DMS114 treated with DMSO at 0.1 percent for 48 hours (cell line): Measurements from ENCODE around the gene BMPR2.
"Not testable (repeated sequence)": the region's sequence is repeated elsewhere in the genome, so short reads cannot be mapped to it uniquely, and the experiment has no call there.

Source experiments
- DNase-seq: peaks from one replicate; lab custom pipeline; 2025; ENCODE audit not compliant: unreplicated experiment; lab: John Stamatoyannopoulos, UW

The BMPR2 gene

DNA sequence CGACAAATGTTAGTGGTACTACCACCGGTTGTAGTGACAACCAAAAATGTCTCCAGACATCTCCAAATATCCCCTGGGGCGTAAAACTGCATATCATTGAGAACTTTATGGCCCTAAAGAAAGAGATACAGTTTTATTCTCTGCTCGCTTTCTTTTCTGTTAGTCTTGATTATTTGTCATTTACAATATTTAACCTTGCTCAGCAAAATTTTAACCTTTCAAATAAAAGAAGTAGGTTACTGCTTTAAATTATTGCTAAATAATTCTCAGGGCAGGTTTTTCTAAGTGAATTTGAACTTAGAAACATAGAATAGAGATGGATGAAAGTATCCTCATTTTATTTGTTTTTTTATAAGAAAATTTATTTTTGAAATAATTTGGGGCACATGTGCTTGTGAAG, 67.9 kb downstream of the BMPR2 start:
- no peak for DNase-seq

DNA sequence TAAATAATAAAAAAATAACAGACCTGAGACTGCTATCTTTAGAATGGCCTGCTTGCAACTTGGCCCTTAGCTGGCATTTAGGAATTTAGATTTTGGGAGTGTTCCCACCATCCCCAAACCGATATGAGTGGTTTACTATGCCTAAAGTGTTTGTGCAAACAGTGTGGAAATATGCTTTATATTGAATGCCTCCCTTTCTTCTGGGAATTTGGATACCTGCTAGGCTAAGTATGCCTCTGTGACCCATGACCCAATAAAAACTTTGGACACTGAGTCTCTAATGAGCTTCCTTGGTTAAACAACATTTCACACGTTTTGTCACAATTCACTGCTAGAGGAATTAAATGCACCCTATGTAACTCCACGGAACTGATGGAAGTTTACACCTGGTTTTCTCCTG, 73.2 kb downstream of the BMPR2 start:
- DNase-seq, result no peak

DNA sequence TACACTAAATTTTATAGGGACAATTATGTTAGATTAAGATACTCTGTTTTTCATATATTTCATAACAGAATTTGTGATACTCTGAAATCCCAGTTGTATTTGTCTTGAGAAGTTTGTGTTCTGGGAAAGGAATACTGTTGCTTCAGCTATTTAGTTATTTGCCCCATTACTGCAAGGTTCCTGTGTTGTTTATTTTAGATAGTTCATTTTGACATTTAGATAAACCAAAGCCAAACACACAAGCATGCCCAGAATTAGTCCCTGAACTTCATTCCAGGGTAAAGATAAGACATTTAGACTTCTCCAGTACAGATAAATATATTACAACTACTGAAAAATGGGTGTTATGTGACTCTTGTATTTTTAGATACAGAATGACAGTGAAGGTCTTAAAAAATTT, 74.7 kb downstream of the BMPR2 start:
- DNase-seq, result no peak

DNA sequence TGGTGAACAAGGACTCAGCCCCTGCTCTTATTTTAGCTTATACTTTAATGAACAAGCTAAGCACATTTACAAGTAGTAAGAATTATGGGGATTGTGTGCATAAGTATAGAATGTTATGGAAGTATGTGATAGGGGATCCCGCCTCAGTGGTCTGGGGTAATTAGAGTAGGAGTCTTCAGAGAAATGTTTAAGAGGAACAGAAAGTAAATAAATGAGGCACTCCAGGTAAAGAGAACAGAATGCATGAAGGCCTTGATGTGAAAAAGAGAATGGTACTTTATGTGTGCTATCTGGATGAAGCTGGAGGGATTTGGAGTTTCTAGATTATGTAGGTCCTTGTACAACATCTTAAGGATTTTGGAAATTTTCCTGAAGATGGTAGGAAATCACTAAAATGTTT, 76.6 kb downstream of the BMPR2 start:
- no peak for DNase-seq

DNA sequence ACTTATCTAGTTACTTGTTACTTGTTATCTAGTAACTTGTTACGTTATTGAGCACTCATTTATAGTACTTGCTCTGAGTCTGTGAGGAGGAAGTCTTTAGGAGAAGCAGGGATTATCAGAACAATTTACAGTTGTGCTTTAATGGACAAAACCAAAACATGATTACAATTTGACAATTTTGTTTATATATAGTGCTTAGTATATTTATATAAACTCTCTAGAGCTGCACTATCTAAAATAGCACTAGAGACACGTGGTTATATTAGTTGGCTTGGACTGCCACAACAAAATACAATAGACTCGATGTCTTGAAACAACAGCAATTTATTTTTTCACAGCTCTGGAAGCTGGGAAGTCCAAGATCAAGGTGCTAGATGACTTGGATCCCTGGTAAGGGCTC, 78.4 kb downstream of the BMPR2 start:
- no peak for DNase-seq

DNA sequence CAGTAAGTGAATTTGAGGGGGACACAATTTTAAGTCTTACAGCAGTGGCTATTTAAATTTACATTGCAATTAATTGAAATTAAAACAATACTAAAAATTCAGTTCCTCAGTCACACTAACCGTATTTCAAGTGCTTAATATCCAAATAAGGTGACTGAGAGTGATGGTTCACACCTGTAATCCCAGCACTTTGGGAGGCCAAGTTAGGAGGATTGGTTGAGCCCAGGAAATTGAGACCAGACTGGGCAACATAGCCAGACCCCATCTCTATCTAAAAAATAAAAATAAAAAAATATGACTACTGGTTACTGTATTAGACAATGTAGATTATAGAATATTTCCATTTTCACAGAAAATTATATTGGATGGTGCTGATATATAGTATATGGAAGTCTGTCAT, 79.0 kb downstream of the BMPR2 start:
- DNase-seq, result no peak

DNA sequence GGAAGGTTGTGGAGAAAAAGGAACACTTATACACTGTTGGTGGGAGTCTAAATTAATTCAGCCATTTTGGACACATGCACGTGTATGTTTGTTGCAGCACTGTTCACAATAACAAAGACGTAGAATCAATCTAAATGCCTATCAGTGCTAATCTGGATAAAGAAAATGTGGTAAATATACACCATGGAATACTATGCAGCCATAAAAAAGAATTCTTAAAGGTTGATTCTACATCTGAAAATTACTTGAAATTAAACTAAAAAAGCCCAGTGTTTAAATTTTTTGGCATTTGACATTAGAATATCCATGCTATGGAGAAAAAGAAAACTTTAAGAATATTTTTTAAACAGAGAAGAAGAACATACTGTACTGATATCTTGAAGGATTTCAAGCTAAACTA, 84.0 kb downstream of the BMPR2 start:
- DNase-seq, result no peak

DNA sequence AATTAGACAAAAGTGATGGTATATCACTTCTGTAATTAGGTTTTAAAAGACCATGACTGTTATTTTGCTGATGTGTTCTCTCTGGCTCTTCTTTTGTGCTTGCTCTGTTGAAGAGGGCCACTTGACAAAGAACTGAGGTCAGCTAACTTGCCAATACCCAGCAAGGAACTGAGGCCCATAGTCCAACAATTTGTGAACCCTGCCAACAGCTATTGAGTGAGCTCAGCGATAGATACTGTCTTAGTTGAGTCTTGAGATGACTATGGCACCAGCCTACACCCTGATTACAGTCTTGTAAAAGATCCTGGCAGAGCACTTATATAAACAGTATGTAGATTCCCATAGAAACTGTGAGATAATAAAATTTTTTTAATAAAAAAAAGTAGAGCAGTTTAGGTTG, 103.0 kb downstream of the BMPR2 start:
- no peak for DNase-seq

DNA sequence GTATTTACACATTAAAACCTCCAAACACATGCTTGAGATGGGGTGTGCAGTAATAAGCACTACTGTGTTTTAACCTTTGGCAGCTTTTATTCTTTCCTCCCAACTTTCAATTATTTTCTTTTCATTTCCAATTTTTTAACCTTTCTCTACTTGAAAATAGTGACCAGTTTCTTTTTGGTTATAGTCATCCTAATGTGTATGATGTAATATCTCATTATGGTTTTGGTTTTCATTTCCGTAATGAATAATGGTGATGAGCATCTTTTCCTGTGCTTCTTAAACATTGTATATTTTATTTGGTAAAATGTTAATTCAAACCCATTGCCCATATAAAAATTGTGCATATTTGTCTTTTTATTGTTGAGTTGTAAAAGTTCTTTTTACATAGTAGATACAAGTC, 103.5 kb downstream of the BMPR2 start:
- DNase-seq, result no peak

DNA sequence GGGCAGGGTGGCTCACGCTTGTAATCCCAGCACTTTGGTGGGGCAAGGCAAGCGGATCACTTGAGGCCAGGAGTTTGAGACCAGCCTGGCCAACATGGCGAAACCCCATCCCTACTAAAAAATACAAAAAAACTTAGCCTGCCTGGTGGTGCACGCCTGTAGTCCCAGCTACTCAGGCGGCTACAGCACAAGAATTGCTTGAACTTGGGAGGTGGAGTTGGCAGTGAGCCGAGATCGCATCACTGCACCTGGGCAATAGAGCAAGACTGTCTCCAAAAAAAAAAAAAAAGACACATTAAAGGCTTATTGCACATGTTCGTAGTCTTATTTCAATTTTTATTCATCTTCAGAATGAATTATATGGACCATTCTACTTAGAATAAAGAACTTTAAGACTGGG, 110.2 kb downstream of the BMPR2 start:
- no peak for DNase-seq

DNA sequence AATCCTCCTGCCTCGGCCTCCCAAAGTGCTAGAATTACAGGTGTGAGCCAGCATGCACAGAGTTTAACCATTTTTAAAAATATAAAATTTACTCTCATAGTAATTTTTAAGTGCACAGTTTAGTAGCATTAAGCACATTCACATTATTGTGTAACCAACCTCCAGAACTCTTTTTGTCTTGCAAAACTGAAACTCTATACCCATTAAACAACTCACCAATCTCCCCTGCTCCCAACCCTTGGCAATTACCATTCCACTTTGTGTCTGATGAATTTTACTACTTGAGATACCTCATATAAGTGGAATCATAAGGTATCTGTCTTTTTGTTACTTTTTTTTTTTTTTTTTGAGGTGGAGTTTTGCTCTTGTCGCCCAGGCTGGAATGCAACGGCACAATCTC, 112.5 kb downstream of the BMPR2 start:
- no peak for DNase-seq

DNA sequence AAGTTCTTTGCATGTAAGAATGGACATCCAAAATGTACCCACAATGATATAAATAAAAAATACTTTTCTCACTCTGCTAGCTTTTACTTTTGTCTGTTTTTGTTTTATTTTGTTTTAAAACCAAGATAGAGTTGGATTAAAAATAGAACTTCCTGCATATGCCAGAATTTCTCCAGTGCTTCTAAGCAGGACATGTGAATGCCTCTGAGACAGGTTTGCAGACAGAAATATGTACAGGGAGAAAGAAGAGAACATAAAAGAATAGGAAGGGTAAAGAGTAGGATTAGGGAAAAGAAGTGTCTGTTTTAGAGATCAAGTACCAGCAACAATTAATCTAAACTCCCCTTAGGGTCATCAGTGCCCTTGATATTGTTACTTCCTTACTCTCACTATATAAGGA, 114.4 kb downstream of the BMPR2 start:
- DNase-seq, result no peak

DNA sequence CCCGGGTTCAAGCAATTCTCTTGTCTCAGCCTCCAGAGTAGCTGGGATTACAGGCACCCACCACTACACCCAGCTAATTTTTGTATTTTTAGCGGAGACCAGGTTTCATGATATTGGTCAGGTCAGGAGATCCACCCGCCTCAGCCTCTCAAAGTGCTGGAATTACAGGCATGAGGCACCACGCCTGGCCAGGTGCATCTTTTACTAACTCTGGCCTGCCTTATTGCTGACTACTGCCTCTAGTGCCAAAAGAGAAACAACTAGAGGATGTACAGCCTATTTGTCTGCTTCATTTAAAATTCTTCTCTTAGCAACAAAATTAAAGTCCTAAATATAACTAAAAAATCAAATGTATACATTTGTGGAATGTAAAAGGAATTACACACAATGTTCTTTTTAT, 115.4 kb downstream of the BMPR2 start:
- DNase-seq, result no peak

DNA sequence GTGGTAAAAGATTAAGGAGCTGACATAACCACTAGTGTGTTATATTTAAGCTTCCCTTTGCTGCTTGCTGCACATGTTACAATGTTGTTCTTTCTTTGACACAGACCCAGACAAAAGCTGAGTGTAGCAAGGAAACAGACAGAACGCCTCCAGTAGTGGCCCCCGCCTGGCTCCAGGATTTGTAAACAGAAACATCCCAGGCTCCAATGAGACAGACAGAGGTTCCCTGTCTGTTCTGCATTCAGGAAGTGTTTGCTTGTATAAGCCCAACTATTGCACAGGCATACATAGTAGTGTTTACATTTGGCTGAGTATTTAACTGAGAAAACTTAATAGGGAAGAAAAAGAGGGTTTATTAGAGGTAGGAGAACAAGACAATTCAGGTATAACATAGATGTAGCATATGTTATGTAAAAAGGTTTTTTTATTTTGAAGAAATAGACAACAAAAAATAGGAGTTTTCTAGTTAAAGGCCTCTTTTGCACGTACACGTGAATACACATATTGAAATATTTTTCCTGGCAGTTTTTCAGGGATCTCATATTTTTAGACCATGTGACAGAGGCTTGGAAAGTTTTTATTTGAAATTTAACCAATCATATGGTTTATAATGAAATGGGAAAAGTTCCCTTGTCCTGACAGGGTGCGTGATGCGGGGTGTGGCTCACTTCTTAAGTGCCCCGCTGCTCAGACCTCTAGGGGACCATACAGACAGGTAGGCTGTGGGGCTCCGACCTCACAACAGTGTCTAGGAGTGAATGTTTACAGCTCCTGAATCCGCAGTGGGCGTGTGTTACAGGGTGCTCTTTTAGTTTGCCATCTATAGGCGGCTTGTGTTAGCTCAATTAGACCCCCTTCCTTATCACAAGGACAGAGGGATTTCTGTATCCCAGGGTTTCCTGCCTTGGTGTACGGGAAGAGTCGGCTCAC, 118.4 kb downstream of the BMPR2 start:
- no peak for DNase-seq

DNA sequence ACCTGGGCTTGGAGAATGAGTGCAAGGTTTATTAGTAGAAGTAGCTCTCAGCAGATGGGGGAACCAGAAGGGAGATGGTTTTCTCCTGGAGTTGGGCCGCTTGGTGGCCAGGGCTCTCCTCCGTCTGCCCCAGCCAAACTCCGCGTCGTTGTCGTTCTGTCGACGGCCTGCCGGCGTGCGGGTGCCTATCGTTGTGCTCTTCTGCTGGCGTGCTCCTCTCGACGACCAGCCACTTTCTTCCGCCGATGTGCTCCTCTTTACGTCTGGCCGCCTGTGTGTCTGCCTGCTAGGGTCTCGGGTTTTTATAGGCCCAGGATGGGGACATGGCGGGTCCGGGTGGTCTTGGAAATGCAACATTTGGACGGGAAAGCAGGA, 119.1 kb downstream of the BMPR2 start:
- DNase-seq, result no peak

DNA sequence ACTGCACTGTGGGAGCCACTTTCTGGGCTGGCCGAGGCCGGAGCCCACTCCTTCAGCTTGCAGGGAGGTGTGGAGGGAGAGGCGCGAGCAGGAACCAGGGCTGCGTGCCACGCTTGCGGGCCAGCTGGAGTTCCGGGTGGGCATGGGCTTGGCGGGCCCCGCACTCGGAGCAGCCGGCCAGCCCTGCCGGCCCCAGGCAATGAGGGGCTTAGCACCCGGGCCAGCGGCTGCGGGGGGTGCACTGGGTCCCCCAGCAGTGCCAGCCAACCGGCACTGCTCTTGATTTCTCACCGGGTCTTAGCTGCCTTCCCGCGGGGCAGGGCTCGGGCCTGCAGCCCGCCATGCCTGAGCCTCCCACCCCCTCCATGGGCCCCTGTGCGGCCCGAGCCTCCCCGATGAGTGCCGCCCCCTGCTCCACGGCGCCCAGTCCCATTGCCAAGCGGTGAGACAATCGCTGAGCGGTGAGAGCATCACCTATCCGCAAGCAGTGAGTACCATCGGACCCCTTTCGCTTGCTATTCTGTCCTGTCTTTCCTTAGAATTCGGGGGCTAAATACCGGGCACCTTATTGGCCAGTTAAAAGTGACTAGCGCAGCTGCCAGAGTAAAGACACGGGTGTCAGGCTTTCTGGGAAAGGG, 120.8 kb downstream of the BMPR2 start:
- not testable (repeated sequence) for DNase-seq

DNA sequence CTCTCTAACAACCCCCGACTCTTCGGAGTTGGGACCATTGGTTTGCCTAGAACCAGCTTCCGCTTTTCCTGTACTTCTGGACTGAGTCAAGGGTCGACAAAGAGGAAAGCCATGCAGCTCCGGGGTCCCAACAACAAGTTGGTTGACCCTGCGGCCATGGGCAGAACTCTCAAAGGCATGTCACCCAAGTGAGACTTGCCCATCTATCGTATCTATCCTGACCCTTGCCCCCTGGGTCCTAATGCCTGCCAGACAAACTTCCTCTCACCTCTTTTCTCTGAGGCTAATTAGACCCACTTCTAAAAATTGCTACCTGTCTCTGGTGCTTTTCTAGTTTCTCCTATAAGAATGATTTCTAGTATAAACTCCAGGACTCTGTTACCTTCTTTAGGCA, 121.3 kb downstream of the BMPR2 start:
- not testable (repeated sequence) for DNase-seq

DNA sequence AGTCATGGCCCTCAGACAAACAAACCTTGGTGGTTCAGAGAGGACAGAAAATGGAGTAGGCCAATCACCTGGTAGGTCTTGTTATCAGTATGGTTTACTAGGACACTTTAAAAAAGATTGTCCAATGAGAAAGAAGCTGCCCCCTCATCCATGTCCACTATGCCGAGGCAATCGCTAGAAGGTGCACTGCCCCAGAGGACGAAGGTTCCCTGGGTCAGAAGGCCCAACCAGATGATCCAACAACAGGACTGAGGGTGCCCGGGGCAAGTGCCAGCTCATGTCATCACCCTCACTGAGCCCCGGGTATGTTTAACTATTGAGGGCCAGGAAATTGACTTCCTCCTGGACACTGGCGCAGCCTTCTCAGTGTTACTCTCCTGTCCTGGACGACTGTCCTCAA, 123.7 kb downstream of the BMPR2 start:
- not testable (repeated sequence) for DNase-seq

DNA sequence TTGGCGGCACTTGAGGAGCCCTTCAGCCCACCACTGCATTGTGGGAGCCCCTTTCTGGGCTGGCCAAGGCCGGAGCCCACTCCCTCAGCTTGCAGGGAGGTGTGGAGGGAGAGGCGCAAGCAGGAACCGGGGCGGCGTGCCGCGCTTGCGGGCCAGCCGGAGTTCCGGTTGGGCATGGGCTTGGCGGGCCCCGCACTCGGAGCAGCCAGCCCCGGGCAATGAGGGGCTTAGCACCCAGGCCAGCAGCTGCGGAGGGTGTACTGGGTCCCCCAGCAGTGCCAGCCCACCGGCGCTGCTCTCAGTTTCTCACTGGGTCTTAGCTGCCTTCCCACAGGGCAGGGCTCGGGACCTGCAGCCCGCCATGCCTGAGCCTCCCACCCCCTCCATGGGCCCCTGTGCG, 127.1 kb downstream of the BMPR2 start:
- not testable (repeated sequence) for DNase-seq

DNA sequence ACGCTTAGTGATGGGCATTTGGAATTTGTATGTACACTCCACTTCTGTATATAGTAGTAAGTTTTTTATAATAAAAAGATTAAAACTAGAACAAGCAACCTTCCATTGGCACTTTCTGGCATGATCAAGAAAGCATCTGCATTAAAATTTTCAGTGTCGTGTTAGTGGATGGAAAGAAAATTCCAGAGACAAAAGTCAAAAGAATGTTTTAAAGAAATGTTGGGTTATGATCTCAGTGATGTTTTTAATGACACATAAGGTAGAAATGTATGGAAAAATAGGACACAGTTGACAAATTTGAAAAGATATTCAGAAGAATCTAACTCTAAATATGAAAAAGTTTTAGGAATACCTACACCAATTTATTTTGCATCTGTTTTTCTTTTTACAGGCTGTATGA, 132.6 kb downstream of the BMPR2 start:
- no peak for DNase-seq

DNA sequence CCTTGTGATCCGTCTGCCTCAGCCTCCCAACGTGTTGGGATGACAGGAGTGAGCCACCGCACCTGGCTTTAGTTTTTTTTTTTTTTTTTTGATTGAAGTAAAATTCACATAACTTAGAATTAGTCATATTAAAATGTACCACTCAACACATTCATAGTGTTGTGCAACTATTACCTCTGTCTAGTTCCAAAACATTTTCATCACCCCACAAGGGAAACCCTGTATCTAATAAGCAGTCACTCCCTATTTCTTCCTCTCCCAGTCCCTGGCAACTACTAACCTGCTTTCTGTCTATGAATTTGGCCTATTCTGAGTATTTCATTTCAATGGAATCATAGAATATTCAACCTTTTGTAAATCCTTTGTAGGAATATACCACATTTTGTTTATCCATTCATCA, 134.8 kb downstream of the BMPR2 start:
- DNase-seq, result no peak

DNA sequence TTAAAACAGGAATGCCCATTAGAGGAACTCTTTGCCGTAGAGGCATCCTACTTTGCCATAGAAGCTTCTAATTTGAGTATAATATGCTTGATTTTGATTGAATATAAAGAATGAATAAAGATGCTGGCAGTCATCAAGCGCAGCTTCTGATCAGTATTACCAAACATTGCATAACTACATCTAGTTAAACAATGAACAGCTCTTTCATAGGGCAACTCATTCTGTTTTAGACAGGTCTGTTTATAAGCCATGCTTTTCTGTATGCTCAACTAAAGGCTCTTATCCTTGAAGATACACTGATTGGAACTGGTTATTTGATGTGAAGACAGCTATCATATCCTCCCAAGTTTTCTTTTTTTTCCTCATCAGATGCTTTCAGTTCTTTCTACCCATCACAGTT, 136.0 kb downstream of the BMPR2 start:
- DNase-seq, result no peak

DNA sequence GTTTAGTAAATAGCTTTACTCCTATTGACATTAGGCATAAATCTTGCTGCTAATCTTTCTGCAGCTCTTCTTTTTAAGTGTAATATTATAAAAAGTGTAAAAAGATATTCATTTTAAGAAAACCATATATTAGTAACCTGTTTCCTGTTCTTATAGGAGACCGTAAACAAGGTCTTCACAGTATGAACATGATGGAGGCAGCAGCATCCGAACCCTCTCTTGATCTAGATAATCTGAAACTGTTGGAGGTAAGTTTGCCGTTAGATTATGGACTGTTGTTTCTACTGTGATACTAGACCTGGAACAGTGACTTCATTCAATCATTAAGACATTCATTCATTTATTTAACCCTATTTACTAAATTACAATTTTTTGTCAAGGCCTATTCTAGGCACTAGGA, 138.6 kb downstream of the BMPR2 start:
- DNase-seq, result no peak
